ENCODE measurements around the gene ZNF532.

ZNF532 gene

GRCh38 chr18:58847383-58848071, 17.1 kb upstream of the ZNF532 start:
- no peak for TF ChIP-seq CTCF (IDR thresholded peaks at IDR 0.05; ENCODE audit: low read length)
- TF ChIP-seq EZH2 (optimal IDR thresholded peaks at IDR 0.05; ENCODE audit: low read depth, low read length) = no peak
- TF ChIP-seq EZH2phosphoT487 (IDR thresholded peaks at IDR 0.05; ENCODE audit: low read length) = no peak
- Histone ChIP-seq H3K36me3 (replicated peaks; ENCODE audit: insufficient read depth, low read length) (no peaks in the 10 kb centered on the region), H3K27me3 (replicated peaks; ENCODE audit: insufficient read depth, low read length) (no peaks in the 10 kb centered on the region), H3F3A (ENCODE audit: insufficient read depth, low read length) (no peaks in the 10 kb centered on the region), H3K79me2 (ENCODE audit: low read length) (no peaks in the 10 kb centered on the region), H3K4me1 (ENCODE audit: low read length) (no peaks in the 10 kb centered on the region), H3K9ac (ENCODE audit: low read length) (no peak overlapping the region), H4K20me1 (ENCODE audit: insufficient read depth, low read length) (no peaks in the 10 kb centered on the region), H3K4me3 (ENCODE audit: low read length) (no peak overlapping the region), H2AFZ (ENCODE audit: low read length) (no peak overlapping the region), H3K9me3 (replicated peaks; ENCODE audit: insufficient read depth, low read length) (no peaks in the 10 kb centered on the region), H3K27ac (ENCODE audit: low read length) (no peak overlapping the region), H3K9me2 (replicated peaks; ENCODE audit: insufficient read depth, low read length) (no peaks in the 10 kb centered on the region), H3K4me2 (ENCODE audit: low read depth, low read length) (no peak overlapping the region)
- no peak for DNase-seq

GRCh38 chr18:58848685-58849084, 16.0 kb upstream of the ZNF532 start:
- no peaks in the 10 kb centered on the region for H4K20me1 ChIP-seq (ENCODE audit: insufficient read depth, low read length)
- no peak overlapping the region for H2AFZ ChIP-seq (ENCODE audit: low read length)
- H3K36me3 ChIP-seq (replicated peaks; ENCODE audit: insufficient read depth, low read length) = no peaks in the 10 kb centered on the region
- no peaks in the 10 kb centered on the region for H3K27me3 ChIP-seq (replicated peaks; ENCODE audit: insufficient read depth, low read length)
- no peak overlapping the region for H3K27ac ChIP-seq (ENCODE audit: low read length)
- H3K4me3 ChIP-seq (ENCODE audit: low read length) = no peak overlapping the region
- no peaks in the 10 kb centered on the region for H3K9me2 ChIP-seq (replicated peaks; ENCODE audit: insufficient read depth, low read length)
- no peaks in the 10 kb centered on the region for H3K79me2 ChIP-seq (ENCODE audit: low read length)
- no peaks in the 10 kb centered on the region for H3K4me1 ChIP-seq (ENCODE audit: low read length)
- no peaks in the 10 kb centered on the region for H3F3A ChIP-seq (ENCODE audit: insufficient read depth, low read length)
- TF ChIP-seq EZH2phosphoT487 (IDR thresholded peaks at IDR 0.05; ENCODE audit: low read length) (no peak), CTCF (IDR thresholded peaks at IDR 0.05; ENCODE audit: low read length) (no peak), EZH2 (optimal IDR thresholded peaks at IDR 0.05; ENCODE audit: low read depth, low read length) (no peak)
- no peak for DNase-seq
- H3K9ac ChIP-seq (ENCODE audit: low read length) = no peak overlapping the region
- H3K4me2 ChIP-seq (ENCODE audit: low read depth, low read length) = no peak overlapping the region
- H3K9me3 ChIP-seq (replicated peaks; ENCODE audit: insufficient read depth, low read length) = no peaks in the 10 kb centered on the region

DNA sequence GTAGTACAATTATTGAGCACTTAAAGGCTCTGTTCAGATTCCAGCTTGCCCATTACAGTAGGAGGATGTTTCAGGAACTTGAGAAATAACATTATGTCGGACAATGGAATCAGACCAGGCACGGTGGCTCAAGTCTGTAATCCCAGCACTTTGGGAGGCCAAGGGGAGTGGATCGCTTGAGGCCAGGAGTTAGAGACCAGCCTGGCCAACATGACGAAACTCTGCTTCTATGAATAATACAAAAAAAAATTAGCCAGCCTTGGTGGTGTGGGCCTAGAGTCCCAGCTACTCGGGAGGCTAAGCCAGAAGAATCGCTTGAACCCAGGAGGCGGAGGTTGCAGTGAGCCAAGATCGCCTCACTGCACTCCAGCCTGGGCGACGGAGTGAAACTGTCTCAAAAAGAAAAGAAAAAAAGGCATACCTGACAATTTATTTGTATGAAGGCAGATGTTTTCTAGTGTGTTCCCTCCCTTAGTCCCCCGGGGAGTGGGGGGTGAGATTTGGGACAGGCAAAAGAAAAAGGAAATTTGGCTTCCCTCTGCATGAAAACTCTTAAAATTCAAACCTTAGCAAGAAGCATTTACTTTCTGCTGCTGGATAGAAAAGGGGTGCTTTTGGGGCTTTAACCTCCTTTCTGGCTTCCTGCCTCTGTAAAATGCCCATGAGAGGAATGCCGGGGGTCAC, 13.7 kb upstream of the ZNF532 start:
- no peak overlapping the region for H3K27ac ChIP-seq (ENCODE audit: low read length)
- no peaks in the 10 kb centered on the region for H3F3A ChIP-seq (ENCODE audit: insufficient read depth, low read length)
- H4K20me1 ChIP-seq (ENCODE audit: insufficient read depth, low read length) = no peaks in the 10 kb centered on the region
- H3K9ac ChIP-seq (ENCODE audit: low read length) = no peak overlapping the region
- H3K4me1 ChIP-seq (ENCODE audit: low read length) = no peaks in the 10 kb centered on the region
- no peak for TF ChIP-seq CTCF (IDR thresholded peaks at IDR 0.05; ENCODE audit: low read length)
- DNase-seq = no peak
- no peak overlapping the region for H2AFZ ChIP-seq (ENCODE audit: low read length)
- no peaks in the 10 kb centered on the region for H3K9me3 ChIP-seq (replicated peaks; ENCODE audit: insufficient read depth, low read length)
- H3K4me3 ChIP-seq (ENCODE audit: low read length) = no peak overlapping the region
- H3K79me2 ChIP-seq (ENCODE audit: low read length) = no peaks in the 10 kb centered on the region
- H3K4me2 ChIP-seq (ENCODE audit: low read depth, low read length) = no peak overlapping the region
- H3K9me2 ChIP-seq (replicated peaks; ENCODE audit: insufficient read depth, low read length) = no peaks in the 10 kb centered on the region
- no peaks in the 10 kb centered on the region for H3K27me3 ChIP-seq (replicated peaks; ENCODE audit: insufficient read depth, low read length)
- no peaks in the 10 kb centered on the region for H3K36me3 ChIP-seq (replicated peaks; ENCODE audit: insufficient read depth, low read length)
